Measurements from ENCODE around the gene NDUFA8. TPM values are rescaled to one million over a fixed set of nuclear protein-coding genes. Genes with fewer than 3 reads are reported as not detected.

NDUFA8 gene
- total and polyA plus RNA-seq, 10 donors: 27.8 to 72.7 (median 29.8) TPM

DNA sequence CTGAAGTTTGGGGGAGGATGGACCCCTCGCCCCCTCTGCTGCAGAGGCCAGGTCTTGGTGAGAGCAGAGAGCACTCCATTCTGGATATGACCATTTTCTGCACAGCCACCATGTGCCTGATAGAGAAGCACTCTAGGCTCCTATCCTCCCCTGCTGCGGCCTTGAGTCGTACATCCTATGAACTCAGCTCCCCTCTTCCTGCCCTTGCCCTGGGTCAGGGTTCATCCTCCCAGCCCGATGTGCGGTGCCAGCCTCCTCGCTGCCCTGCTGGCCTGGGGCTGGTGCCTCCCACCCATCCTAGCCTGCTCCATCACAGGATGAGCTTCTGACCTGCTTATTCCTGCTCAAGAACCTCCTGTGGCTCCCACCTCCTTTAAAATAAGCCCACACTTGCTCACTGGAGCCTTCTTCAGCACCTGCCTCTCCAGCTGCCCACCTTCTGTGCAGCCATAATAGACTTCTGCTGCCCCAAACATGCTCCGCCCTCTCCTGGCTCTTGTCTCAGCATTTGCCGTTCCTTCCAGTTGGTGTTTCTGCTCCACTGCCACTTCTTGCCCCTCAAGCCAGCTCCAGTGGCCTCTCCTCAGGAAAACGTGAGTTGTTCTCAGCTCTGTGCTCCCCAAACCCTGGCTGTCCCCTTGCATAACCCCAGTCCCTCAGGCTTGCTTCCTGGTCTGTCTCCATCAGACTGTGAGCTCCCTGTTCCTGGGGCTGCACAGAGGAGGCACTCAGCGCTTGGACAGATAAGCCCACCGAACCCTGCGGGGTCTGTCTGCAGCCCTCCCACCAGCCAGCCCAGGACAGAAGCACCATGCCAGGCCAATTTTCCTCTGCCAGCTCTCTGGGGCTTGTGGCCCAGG, 44.2 kb downstream of the NDUFA8 start:
- TF ChIP-seq POLR2AphosphoS5 (IDR thresholded peaks at IDR 0.05): peak; percentile 40 to 60 (median 46)
- TF ChIP-seq, protein P1, sequence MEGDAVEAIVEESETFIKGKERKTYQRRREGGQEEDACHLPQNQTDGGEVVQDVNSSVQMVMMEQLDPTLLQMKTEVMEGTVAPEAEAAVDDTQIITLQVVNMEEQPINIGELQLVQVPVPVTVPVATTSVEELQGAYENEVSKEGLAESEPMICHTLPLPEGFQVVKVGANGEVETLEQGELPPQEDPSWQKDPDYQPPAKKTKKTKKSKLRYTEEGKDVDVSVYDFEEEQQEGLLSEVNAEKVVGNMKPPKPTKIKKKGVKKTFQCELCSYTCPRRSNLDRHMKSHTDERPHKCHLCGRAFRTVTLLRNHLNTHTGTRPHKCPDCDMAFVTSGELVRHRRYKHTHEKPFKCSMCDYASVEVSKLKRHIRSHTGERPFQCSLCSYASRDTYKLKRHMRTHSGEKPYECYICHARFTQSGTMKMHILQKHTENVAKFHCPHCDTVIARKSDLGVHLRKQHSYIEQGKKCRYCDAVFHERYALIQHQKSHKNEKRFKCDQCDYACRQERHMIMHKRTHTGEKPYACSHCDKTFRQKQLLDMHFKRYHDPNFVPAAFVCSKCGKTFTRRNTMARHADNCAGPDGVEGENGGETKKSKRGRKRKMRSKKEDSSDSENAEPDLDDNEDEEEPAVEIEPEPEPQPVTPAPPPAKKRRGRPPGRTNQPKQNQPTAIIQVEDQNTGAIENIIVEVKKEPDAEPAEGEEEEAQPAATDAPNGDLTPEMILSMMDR (IDR thresholded peaks at IDR 0.05 in 8 of 11, conservative IDR thresholded peaks at IDR 0.05 in 3 of 11): no peak
- intact Hi-C loops (cut with DNase I; ENCODE audit: low total_unique reads): no loop called here
- Histone ChIP-seq H3K9me3 (peaks cover 0 to 6% (median 0%) of the 10 kb centered on the region in 8 donors), H3K27ac (no peak overlapping the region), H3K4me1 (peaks cover 0 to 23% (median 1%) of the 10 kb centered on the region in 6 donors), H3K4me3 (no peak overlapping the region), H3K27me3 (replicated peaks in 1 of 7) (peaks cover 0 to 8% (median 0%) of the 10 kb centered on the region in 7 donors), H3K36me3 (no peaks in the 10 kb centered on the region)
- 57 to 81% (median 75%) methylated on average over 12 of the region's 12 CpGs for WGBS, 5 donors
- no peak for DNase-seq

DNA sequence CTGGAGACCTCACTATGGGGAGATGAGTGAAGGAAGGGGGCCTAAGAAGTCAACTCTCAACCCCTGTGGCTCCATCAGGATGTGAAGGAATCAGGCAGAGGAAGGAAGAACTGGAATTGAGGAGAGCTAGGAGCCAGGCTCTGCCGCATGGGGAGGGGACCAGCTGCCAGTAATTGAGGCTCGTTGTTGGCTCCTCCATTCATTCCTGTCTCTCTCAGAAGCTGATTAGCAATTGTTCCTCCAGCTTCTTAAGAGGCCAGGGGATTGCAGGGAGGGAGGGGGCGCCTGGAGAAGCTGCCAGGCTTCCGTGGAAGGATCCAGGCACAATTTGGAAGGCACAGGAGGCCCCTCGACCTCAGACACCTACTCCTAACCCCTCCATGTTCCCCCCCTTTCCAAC, 46.0 kb downstream of the NDUFA8 start:
- no peak overlapping the region for H3K4me3 ChIP-seq
- H3K9me3 ChIP-seq: peaks cover 0 to 6% (median 0%) of the 10 kb centered on the region in 8 donors
- H3K27me3 ChIP-seq (replicated peaks in 1 of 7): peaks cover 0 to 8% (median 0%) of the 10 kb centered on the region in 7 donors
- 49 to 69% (median 65%) methylated on average over 5 of the region's 5 CpGs for WGBS, 5 donors
- no peak overlapping the region for H3K27ac ChIP-seq
- peaks cover 0 to 23% (median 1%) of the 10 kb centered on the region in 6 donors for H3K4me1 ChIP-seq
- intact Hi-C loops (cut with DNase I; ENCODE audit: low total_unique reads): no loop called here
- TF ChIP-seq POLR2AphosphoS5 (IDR thresholded peaks at IDR 0.05) (no peak), POLR2A (IDR thresholded peaks at IDR 0.05) (no peak)
- TF ChIP-seq, protein P1 (IDR thresholded peaks at IDR 0.05 in 8 of 11, conservative IDR thresholded peaks at IDR 0.05 in 3 of 11): no peak
- H3K36me3 ChIP-seq: no peaks in the 10 kb centered on the region
- no peak for DNase-seq

DNA sequence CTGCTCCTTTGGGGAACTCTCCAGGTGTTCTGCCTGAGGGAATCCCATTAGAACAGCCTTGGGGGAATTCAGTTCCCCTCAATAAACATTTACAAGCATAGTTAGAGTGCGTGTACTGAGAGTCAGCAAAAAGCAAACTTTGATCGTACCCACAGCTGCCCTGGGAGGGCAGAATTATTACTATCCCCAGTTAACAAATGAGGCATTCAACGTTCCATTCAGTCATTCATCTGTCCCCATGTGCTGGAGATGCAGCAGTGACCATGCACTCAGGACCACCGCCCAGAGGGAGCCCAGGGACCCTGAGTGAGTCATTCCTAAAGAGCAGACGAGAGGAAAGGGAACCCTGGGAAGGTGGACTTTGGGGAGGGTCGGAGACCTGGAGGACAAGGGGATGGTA, 47.3 kb downstream of the NDUFA8 start:
- Histone ChIP-seq H3K4me1 (peaks cover 0 to 23% (median 1%) of the 10 kb centered on the region in 6 donors), H3K27me3 (replicated peaks in 1 of 7) (peaks cover 0 to 8% (median 0%) of the 10 kb centered on the region in 7 donors), H3K9me3 (peaks cover 0 to 3% (median 0%) of the 10 kb centered on the region in 8 donors), H3K27ac (no peak overlapping the region), H3K4me3 (no peak overlapping the region), H3K36me3 (no peaks in the 10 kb centered on the region)
- TF ChIP-seq POLR2A (IDR thresholded peaks at IDR 0.05): no peak
- TF ChIP-seq, protein P1 (IDR thresholded peaks at IDR 0.05 in 8 of 11, conservative IDR thresholded peaks at IDR 0.05 in 3 of 11): no peak
- no peak for TF ChIP-seq POLR2AphosphoS5 (IDR thresholded peaks at IDR 0.05)
- 80 to 91% (median 88%) methylated on average over 6 of the region's 6 CpGs for WGBS, 5 donors
- DNase-seq: no peak
- intact Hi-C loops (cut with DNase I; ENCODE audit: low total_unique reads): no loop called here

DNA sequence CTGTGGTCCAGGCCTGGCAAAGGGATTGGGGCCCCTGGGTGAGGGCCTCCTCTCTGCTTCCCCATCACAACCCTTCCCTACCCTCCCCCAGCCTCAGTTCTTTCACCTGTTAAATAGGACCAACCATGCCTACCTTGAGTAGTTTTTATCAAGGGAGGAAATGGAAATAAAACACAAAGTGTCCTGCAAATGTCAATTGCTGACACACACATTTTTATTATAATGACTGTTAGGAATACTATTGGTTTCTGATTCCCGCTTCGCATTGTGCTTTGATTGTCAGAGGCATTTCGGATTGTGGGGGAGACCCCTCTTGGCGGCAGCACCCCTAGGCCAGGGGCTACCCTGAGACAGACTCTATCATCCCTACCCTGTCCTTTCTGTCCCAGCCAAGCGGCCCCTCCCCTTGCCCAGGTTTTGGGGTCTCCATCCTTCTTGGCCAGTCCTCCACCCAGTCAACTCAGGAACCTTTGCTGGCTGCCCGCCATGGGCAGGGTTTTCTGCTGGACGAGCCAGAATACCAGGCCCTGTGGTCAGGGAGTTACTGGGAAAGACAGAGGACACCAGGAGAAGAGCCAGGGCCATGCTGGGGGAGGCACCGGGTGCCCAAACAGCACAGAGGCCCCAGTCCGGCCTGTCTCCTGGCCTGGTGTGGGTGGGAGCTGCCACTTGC, 48.0 kb downstream of the NDUFA8 start:
- intact Hi-C loops (cut with DNase I; ENCODE audit: low total_unique reads): no loop called here
- DNase-seq: no peak
- no peak overlapping the region for H3K27ac ChIP-seq
- H3K4me3 ChIP-seq: no peak overlapping the region
- H3K27me3 ChIP-seq (replicated peaks in 1 of 7): peaks cover 0 to 8% (median 0%) of the 10 kb centered on the region in 7 donors
- 84 to 93% (median 89%) methylated on average over 6 to 9 of the region's 9 CpGs for WGBS, 5 donors
- no peaks in the 10 kb centered on the region for H3K9me3 ChIP-seq
- H3K4me1 ChIP-seq: peaks cover 0 to 17% (median 1%) of the 10 kb centered on the region in 6 donors
- H3K36me3 ChIP-seq: no peaks in the 10 kb centered on the region
- TF ChIP-seq POLR2AphosphoS5 (IDR thresholded peaks at IDR 0.05): no peak
- TF ChIP-seq, protein P1 (IDR thresholded peaks at IDR 0.05 in 8 of 11, conservative IDR thresholded peaks at IDR 0.05 in 3 of 11): no peak
- TF ChIP-seq POLR2A (IDR thresholded peaks at IDR 0.05): no peak
